HG03060 (cell line): ENCODE data around the gene JAK1.
"Not testable (repeated sequence)": the region's sequence is repeated elsewhere in the genome, so short reads cannot be mapped to it uniquely, and the experiment has no call there.

ENCODE experiments used
- ATAC-seq: cut with Tn5 transposase; IDR thresholded peaks from one replicate; pipeline ENCODE4 v1.9.1; 2021; ENCODE audit warnings: low read depth, moderate number of reproducible peaks; ENCODE audit not compliant: unreplicated experiment

The JAK1 gene

DNA sequence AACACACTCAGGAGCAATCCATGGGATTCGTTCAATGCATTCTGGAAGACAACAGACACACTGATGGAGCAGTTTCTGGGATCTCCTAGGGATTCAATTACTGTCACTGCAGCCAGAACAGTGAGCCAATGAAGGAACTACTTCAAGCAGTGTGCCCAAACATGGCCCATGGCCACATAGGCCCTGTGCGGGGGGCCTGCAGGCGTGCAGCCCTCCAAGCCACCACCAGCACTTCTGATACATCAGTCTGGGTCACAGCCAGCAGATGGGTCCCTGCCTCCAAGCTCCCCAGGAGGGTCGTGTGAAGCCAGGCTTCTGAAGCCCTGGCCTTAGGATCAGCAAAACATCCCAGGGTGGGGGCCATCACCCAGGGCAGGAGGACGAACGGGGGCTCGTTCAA lies 122.2 kb downstream of the JAK1 start:
- ATAC-seq = no peak

GRCh38 chr1:64843675-64844074 lies 122.7 kb downstream of the JAK1 start:
- no peak for ATAC-seq

GRCh38 chr1:64842224-64842623 lies 124.1 kb downstream of the JAK1 start:
- no peak for ATAC-seq

DNA sequence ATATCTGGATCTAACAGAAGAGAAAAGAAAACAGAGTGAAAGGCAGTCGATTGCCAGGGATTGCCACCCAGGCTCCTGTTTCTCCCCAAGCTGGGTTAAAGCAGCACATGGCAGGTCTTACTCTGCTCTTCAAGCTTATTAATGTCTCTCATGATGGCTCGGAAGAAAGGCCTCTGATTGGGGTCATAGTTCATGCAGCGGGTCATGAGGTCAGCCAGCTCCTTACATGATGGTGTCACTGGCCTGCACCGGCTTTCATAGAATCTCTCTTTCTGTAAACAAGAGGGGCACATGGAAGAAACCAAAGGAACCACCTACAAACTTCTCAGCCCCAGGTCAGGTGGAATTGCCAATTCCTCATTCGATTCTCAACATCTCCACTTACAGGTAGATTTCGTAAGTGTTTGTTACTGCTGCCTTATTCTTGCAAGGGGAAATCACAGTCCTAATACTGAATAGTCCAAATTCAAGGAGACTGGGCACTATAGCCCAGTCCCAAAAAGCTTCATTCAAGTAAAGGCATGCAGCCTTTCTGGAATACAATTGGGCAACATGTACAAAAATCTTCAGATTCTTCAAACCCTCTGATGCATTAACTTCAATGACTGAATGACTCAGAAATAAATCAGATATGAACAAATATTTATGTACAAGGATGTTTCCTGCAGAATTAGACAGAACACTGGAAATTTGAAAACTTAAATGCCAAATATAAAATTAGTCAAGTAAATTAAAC lies 124.9 kb downstream of the JAK1 start:
- ATAC-seq = no peak

DNA sequence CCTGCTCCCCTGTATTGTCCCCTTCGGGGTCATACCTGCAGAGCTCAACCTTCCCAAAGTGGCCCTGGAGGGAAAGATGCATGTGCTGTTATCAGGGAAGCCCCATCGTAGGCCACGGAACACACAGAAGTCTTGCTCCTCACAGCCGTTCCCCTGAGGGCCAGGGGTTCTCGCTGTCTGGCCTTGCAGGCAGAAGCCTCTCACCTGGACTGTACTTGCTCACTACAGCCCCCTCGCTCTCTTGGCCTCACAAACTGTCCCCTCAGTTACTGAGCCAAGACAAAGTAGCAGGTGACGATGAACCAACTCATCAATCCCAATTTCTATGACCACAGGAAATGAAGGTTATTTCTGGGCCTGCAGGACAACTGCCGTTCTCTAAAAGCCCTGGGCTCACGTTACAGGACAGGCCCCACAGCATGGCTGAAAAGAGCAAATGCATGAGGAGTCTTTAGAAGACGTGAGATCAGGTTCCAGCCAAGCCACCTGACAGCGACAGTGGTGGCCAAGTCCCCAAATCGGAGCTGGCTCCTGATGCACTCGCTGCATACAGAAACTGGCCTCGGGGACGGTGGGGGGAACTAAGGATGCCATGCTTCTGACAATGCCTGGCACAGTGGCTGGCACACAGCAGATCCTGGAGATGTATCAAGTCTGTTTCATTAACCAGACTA lies 126.5 kb downstream of the JAK1 start:
- ATAC-seq = no peak

DNA sequence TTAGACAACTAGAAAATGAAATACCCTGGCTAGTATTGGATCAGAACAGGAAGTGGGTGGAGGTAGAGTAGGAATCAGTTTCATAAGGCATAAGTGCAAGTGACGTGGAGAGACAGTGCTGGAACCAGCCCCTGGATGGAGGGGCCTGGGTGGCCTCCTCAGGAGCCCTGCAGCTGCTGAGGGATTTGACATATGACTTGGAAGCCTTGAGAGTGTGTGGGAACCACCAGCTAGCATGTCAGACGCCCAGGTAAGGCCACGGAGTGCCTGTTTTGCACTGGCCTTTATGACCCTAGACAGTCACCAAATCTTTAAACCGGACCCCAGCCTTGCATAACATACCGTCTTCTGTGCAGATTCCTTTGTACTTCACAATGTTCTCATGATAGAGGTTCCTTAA lies 127.1 kb downstream of the JAK1 start:
- ATAC-seq = no peak

DNA sequence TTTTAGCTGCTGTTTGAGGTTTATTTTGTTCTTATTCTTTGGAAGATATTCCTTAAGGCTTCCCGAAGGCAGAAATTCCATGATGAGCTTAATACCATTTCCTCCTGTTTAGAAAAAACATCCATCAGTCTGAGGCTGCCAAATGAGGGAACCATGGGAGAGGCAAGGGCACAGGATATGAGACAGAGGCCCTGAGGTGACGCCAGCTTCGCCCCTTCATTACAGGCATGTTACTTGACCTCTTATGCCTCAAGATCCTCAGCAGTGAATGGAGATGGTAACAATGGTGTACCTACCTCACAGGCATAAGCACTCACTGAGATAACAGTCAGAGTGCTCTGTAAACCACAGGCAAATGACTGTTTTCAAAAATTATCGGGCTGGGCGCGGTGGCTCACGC lies 127.9 kb downstream of the JAK1 start:
- no peak for ATAC-seq

- ATAC-seq = no peak
Observed at GRCh38 chr1:64836802-64837201, 129.5 kb downstream of the JAK1 start.

DNA sequence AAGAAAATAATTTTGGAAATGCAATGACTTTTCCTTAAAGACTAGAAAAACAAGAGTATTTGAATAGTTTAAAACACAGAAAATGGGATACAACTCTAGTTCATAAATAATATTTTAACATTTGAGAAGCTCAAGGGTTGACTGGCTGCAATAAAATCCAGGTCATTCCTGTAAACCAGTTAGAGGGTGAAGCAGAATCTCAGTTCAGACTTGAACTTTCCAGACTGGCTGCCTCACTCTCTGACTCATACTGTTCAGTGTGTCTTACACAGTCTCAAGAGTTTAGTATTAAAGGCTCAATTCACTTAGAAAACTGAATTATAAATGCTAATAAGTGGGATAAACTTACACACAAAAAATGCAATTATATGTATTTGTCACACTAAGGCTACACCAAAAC lies 131.6 kb downstream of the JAK1 start:
- ATAC-seq = no peak

DNA sequence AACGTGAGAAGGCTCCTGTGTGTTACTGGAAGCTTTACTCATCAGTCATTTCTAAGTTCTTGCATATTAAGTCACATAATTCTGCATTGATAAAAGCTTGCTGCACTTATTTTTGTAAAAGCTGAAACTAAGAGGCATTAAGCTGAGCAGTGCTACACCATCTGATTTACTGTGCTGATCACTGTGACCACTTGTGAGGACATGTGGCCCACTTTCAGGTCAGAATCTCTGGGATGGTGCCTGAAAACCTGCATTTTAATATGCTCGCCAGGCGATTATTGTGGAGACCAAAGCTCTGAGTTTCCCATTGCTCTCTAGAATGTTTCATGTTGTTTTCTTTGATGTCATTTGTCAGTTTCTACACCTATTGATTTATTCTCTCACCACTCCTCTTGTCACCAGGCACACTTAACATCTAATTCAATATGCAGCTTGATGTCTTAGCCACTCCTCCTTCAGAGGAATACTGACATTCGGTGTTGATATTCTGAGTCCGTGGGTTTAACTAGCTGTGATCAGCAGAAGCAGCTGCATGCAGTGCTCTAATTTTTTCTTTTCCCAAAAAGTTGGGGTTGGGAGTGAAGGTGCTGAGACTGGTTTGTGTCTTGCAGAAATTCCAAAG lies 136.2 kb downstream of the JAK1 start:
- ATAC-seq = no peak

DNA sequence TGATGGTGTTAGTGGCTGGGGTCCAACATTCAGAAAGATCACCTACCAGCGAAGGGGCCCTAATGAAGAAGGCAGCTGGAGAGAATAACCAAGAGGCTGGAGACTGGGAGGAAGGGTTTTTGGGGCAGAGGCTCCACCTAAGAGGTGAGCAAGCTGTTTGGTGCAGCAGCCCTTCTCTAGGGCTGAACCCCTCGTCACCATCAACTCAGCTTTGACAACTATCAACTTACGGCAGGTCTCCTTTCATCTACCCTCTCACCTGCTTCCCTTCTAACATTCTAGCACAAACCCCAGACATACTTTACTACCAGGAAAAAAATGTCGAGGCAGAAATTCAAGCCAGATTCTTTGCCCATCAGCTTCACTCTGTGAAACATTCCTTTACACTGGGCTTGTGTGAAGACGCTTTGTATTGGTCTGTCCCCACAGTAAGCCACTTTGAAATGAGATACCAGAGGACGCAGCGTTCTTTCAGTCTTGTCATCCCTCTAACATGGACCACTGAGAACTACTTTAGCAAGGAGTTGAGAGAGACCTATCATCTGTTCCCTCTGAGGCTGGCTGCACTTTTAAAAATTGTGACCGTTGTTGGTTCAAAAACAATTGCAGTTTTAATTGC lies 136.8 kb downstream of the JAK1 start:
- no peak for ATAC-seq

- ATAC-seq = no peak
Observed at GRCh38 chr1:64828829-64829228, 137.5 kb downstream of the JAK1 start.

DNA sequence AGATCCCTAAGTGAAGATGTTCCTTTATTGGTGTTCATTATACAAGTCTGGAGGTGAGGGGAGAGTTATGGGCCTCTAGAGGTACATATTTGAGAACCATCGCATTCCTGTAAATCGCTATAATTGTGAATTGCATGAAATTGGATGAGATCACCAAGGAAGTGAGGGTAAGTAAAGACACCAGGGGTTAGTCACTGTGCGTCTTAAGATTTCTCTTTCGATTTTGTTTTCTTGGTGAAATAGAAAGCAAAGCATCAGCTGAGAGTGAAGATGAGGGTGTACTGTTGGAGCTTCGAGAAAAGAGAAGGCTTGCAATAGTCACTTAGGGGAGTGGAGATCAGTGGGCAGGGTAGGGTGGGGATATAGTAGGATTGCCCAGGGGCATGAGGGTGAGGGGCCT lies 139.4 kb downstream of the JAK1 start:
- no peak for ATAC-seq

GRCh38 chr1:64823691-64824476 lies 142.5 kb downstream of the JAK1 start:
- ATAC-seq = peak; percentile 57

DNA sequence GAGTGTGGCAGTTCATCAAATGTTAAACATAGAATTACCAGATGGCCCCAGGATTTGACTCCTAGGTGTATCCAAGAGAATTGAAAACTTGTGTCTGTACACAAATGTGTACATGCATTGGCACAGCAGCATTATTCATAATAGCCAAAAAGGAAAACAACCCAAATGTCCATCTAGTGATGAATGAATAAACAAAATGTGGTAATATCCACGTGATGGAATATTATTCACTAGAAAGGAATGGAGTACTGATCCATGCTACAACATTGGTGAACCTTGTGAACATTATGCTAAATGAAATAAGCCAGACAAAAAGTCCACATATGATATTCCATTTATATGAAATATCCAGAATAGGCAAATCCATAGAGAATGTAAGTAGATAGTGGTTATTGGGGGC lies 143.7 kb downstream of the JAK1 start:
- no peak for ATAC-seq

- not testable (repeated sequence) for ATAC-seq
Observed at GRCh38 chr1:64820572-64820971, 145.8 kb downstream of the JAK1 start.

- not testable (repeated sequence) for ATAC-seq
Observed at GRCh38 chr1:64817364-64817763, 149.0 kb downstream of the JAK1 start.

- no peak for ATAC-seq
Observed at GRCh38 chr1:64814427-64814826, 151.9 kb downstream of the JAK1 start.

DNA sequence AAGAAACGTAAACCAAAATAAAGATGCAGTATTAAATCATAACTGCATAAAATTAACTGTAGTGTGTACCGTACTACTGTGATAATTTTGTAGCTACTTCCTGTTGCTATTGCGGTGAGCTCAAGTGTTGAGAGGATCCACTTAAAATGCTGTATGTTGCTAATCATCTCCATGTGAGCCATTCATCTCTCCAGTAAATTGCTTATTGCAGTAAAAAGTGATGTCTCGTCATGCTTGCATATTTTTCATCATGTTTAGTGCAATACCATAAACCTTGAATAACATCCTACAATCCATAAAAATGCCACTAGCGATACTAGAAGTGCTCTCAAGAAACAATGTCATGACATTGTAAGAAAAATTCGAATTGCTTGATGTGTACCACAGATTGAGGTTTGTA lies 155.2 kb downstream of the JAK1 start:
- no peak for ATAC-seq

GRCh38 chr1:64810001-64810400 lies 156.3 kb downstream of the JAK1 start:
- no peak for ATAC-seq

DNA sequence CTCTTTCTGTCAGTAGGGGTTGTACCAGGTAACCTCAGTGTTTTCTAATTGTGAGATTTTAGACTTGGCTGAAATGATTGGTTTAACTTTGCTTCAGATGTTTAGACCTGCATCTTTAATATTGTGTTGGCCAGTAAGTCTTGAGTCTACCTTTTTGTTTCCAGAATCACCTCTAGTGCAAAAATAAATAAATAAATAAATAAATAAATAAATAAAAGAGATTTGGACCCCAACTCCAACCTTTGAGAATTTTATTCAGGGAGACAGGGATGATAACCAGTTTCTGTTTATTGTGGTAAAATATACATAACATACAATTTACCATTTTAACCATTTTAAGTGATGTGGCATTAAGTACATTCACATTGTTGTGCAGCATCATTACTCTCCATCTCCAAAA lies 157.0 kb downstream of the JAK1 start:
- ATAC-seq = no peak
